NCI-H82 treated with DMSO at 0.1 percent for 48 hours (cell line): Measurements from ENCODE around the gene HNF1A.
"Not testable (repeated sequence)": the region's sequence is repeated elsewhere in the genome, so short reads cannot be mapped to it uniquely, and the experiment has no call there.

Experiments
- DNase-seq: peaks from one replicate; lab custom pipeline; 2025; ENCODE audit not compliant: unreplicated experiment; lab: John Stamatoyannopoulos, UW

The HNF1A gene

GRCh38 chr12:121043067-121043466 is 64.7 kb downstream of the HNF1A start:
- DNase-seq = no peak

GRCh38 chr12:121047400-121047799 is 69.1 kb downstream of the HNF1A start:
- not testable (repeated sequence) for DNase-seq

DNA sequence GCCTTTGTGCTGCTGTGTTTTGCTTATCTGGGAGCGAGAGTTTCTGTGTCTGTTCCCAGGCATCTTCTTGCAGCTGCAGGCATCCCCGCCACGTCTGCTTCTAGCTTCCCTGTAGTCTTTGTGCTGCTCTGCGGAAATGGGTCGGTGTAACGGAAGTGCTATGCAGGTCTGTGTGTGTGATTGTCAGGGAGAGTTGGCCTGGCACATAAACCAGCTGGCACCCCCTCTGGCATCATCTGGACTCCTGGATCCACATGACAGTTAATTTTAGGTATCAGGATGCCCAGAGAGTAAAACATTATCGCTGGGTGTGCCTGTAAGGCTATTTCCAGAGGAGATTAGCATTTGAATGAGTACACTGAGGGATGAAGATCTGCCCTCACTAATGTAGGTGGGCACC is 70.1 kb downstream of the HNF1A start:
- DNase-seq = no peak

DNA sequence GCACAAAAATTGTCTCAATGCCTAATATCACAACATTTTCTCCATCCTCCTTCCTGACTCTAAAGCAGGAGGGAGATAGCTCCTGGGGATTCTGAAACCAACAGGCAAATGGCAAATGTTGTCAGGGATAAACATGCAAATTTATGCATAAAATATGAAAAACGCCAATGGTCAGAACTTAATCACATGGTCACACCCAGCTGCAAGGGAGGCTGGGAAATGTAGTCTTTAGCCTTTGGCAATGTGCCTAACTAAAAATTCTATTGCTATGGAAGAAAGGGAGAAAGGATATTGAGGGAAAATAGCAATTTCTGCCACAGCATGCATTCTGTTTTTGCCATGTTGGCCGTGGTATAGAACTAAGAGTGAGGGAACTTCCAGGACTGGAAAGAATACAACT is 72.4 kb downstream of the HNF1A start:
- no peak for DNase-seq
